Brain microvascular endothelial cell (primary cell): ENCODE results near the gene ACSF3.
"Not testable (repeated sequence)": the region's sequence is repeated elsewhere in the genome, so short reads cannot be mapped to it uniquely, and the experiment has no call there.

Source experiments
- DNase-seq: peaks from one replicate; pipeline ENCODE4 v3.0.0-alpha.2; 2020
- H3K27ac ChIP-seq: fragments of 250-450 bp; sonication (Bioruptor Pico); 2 replicates; pipeline ENCODE4 v1.5.1; 2020; ENCODE audit warnings: mild to moderate bottlenecking, moderate library complexity
- H3K27me3 ChIP-seq: fragments of 250-450 bp; sonication (Bioruptor Pico); replicated peaks from 2 replicates; pipeline ENCODE4 v1.5.1; 2020; ENCODE audit warnings: mild to moderate bottlenecking
- H3K36me3 ChIP-seq: fragments of 250-450 bp; sonication (Bioruptor Pico); replicated peaks from 2 replicates; pipeline ENCODE4 v1.5.1; 2020; ENCODE audit warnings: mild to moderate bottlenecking
- H3K4me3 ChIP-seq: 2 replicates; pipeline ENCODE4 v1.5.1; 2011; ENCODE audit warnings: low read depth, mild to moderate bottlenecking, control low read depth, low read length, moderate library complexity
- in situ Hi-C: cut with HindIII; loops from 2 replicates; pipeline ENCODE4 v1.10.0; 2017; ENCODE audit warnings: low sequenced_read_pairs, low pct_ligation_motif_present
- TF ChIP-seq, protein P1 (sequence below): IDR thresholded peaks from 2 replicates; pipeline ENCODE4 v1.5.1; 2011; ENCODE audit warnings: low read depth, mild to moderate bottlenecking, moderate library complexity, low read length, control low read depth, inconsistent platforms; ENCODE audit errors: missing control alignments

Gene ACSF3

DNA sequence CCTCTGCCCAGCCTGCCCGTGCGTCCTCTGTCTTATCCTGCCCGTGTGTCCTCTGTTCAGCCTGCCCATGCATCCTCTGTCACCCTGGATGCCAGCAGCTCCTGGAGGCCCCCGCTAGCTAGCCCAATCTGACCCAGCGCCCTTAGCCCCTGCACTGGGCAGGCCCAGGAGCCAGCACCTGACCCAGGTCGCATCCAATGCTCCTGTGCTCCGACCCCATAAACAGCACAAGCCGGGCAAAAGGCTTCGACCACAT lies 91.0 kb downstream of the ACSF3 start:
- H3K27me3 ChIP-seq, result no peaks in the 10 kb centered on the region
- no peak overlapping the region for H3K4me3 ChIP-seq
- TF ChIP-seq, protein P1, sequence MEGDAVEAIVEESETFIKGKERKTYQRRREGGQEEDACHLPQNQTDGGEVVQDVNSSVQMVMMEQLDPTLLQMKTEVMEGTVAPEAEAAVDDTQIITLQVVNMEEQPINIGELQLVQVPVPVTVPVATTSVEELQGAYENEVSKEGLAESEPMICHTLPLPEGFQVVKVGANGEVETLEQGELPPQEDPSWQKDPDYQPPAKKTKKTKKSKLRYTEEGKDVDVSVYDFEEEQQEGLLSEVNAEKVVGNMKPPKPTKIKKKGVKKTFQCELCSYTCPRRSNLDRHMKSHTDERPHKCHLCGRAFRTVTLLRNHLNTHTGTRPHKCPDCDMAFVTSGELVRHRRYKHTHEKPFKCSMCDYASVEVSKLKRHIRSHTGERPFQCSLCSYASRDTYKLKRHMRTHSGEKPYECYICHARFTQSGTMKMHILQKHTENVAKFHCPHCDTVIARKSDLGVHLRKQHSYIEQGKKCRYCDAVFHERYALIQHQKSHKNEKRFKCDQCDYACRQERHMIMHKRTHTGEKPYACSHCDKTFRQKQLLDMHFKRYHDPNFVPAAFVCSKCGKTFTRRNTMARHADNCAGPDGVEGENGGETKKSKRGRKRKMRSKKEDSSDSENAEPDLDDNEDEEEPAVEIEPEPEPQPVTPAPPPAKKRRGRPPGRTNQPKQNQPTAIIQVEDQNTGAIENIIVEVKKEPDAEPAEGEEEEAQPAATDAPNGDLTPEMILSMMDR, result no peak
- in situ Hi-C loops, result no loop called here
- H3K27ac ChIP-seq, result no peak overlapping the region
- no peaks in the 10 kb centered on the region for H3K36me3 ChIP-seq
- no peak for DNase-seq

DNA sequence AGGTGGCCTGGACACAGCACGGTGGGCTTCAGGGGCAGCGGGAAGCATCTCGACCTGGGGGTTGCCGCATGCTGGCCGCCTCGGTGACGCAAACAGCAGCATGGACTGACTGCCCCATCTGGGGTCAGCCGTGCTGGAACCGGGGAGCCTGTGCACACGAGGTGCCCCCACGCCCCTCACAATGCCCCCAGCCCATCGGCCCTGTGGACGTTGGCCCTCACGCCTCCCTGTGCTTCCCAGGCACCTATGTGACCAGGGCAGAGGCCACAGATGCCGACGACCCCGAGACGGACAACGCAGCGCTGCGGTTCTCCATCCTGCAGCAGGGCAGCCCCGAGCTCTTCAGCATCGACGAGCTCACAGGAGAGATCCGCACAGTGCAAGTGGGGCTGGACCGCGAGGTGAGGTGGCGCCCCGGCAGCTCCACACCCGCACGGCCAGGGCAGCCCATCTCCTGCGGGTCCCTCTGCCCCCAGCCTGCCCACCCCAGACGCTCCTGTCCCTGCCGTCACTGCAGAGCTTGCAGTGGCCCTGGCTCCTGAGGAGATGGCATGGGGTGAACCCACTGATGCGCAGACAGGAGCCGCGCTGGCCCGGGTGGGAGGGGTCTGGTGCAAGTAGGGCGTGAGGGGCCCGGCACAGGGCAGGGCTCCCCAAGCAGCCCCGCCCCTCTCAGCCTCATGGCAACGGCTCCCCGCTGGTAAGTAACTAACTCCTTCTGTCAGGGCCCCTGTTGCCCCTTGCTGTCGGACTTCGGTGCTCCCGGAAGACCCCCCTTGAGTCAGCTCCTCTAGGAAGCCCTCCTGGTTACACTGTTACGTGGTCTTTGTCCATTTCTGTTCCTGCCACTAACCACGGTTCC lies 91.5 kb downstream of the ACSF3 start:
- Histone ChIP-seq H3K4me3 (no peak overlapping the region), H3K27me3 (no peaks in the 10 kb centered on the region), H3K36me3 (no peaks in the 10 kb centered on the region), H3K27ac (no peak overlapping the region)
- no peak for DNase-seq
- TF ChIP-seq, protein P1, result no peak
- in situ Hi-C loops, result no loop called here

DNA sequence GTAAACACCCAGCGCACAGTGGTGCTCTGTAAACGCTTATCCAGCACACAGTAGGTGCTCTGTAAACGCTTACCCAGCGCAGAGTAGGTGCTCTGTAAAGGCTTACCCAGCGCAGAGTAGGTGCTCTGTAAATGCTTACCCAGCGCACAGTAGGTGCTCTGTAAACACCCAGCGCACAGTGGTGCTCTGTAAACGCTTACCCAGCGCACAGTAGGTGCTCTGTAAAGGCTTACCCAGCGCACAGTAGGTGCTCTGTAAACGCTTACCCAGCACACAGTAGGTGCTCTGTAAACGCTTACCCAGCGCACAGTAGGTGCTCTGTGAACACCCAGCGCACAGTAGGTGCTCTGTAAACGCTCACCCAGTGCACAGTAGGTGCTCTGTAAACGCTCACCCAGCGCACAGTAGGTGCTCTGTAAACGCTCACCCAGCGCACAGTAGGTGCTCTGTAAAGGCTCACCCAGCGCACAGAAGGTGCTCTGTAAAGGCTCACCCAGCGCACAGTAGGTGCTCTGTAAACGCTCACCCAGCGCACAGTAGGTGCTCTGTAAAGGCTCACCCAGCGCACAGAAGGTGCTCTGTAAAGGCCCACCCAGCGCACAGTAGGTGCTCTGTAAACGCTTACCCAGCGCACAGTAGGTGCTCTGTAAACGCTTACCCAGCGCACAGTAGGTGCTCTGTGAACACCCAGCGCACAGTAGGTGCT lies 92.4 kb downstream of the ACSF3 start:
- H3K36me3 ChIP-seq, H3K27ac ChIP-seq, H3K27me3 ChIP-seq, in situ Hi-C loops, H3K4me3 ChIP-seq, DNase-seq: not testable (repeated sequence)

DNA sequence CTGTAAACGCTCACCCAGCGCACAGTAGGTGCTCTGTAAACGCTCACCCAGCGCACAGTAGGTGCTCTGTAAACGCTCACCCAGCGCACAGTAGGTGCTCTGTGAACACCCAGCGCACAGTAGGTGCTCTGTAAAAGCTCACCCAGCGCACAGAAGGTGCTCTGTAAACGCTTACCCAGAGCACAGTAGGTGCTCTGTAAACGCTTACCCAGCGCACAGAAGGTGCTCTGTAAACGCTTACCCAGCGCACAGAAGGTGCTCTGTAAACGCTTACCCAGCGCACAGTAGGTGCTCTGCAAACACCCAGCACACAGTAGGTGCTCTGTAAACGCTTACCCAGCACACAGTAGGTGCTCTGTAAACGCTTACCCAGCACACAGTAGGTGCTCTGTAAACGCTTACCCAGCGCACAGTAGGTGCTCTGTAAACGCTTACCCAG lies 93.0 kb downstream of the ACSF3 start:
- H3K27me3 ChIP-seq, in situ Hi-C loops, H3K27ac ChIP-seq, H3K4me3 ChIP-seq, H3K36me3 ChIP-seq, DNase-seq: not testable (repeated sequence)

DNA sequence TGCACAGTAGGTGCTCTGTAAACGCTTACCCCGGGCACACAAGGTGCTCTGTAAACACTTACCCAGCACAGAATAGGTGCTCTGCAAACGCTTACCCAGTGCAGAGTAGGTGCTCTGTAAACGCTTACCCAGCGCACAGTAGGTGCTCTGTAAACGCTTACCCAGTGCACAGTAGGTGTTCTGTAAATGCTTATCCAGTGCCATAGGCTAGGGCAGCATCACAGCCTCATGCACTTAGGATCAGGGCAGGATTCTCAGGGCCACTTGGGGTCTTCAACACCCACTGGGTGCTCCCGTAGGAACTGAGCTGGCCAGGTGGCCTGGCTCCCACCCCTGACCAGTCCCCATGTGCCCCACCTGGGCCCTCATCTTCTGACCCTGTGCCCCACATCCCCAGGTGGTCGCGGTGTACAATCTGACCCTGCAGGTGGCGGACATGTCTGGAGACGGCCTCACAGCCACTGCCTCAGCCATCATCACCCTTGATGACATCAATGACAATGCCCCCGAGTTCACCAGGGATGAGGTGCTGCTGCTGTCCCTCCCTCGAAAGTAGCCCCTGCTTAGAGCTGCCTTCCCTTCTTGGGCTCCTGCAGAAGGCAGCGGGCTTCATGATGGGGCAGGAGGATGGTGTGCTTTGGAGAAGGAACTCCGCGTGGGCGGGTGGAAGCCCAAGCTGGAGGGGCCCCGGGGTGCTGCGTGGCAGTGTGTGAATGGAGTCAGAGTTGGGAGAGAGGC lies 93.5 kb downstream of the ACSF3 start:
- no peaks in the 10 kb centered on the region for H3K27me3 ChIP-seq
- no peak for DNase-seq
- in situ Hi-C loops, result no loop called here
- H3K27ac ChIP-seq, result no peak overlapping the region
- TF ChIP-seq, protein P1, result no peak
- no peak overlapping the region for H3K4me3 ChIP-seq
- H3K36me3 ChIP-seq, result no peaks in the 10 kb centered on the region

DNA sequence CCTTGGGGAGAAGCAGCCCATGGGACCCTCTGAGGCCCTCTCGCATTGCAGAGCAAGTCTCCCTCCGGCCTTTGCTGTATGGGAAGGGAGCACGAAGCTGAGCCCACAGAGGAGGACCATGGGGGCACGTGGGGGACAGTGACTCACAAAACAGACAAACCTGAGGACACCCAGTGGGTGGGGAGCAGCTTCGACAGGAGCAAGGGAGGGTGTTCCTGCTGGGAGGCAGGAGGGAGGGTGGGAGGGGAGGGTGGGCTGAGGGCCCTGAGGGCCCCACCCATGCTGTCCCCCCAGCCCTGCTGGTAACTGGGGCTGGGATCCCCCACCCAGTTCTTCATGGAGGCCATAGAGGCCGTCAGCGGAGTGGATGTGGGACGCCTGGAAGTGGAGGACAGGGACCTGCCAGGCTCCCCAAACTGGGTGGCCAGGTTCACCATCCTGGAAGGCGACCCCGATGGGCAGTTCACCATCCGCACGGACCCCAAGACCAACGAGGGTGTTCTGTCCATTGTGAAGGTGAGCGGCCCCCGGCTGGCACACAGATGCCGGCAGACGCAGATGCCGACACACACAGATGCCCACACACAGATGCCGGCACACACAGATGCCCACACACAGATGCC lies 94.2 kb downstream of the ACSF3 start:
- no peak overlapping the region for H3K27ac ChIP-seq
- no peaks in the 10 kb centered on the region for H3K27me3 ChIP-seq
- no peaks in the 10 kb centered on the region for H3K36me3 ChIP-seq
- no peak for DNase-seq
- no peak overlapping the region for H3K4me3 ChIP-seq
- TF ChIP-seq, protein P1, result no peak
- in situ Hi-C loops, result no loop called here

DNA sequence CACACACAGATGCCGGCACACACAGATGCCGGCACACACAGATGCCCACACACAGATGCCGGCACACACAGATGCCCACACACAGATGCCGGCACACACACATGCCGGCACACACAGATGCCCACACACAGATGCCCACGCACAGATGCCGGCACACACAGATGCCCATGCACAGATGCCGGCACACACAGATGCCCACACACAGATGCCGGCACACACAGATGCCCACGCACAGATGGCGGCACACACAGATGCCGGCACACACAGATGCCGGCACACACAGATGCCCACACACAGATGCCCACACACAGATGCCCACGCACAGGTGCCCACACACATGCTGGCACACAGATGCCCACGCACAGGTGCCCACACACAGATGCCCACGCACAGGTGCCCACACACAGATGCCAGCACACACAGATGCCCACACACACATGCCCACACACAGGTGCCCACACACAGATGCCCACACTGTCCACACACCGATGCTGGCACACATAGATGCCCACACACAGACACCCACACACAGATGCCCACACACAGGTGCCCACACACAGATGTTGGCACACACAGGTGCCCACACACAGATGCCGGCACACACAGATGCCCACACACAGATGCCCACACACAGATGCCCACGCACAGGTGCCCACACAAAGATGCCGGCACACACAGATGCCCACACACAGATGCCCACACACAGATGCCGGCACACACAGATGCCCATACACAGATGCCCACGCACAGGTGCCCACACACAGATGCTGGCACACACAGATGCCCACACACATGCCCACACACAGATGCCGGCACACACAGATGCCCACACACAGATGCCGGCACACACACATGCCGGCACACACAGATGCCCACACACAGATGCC lies 95.1 kb downstream of the ACSF3 start:
- in situ Hi-C loops, H3K27ac ChIP-seq, DNase-seq, H3K27me3 ChIP-seq, H3K4me3 ChIP-seq, H3K36me3 ChIP-seq: not testable (repeated sequence)
